Measurements from ENCODE around the gene CSNK1E.

CSNK1E gene

GRCh38 chr22:38249803-38250642 is 67.2 kb downstream of the CSNK1E start:
- DNase-seq (ENCODE audit: low read depth) = no peak

- no peak for DNase-seq (ENCODE audit: low read depth)
These were observed 67.9 kb downstream of the CSNK1E start for GRCh38 chr22:38249301-38249700.

GRCh38 chr22:38248280-38248679 is 69.0 kb downstream of the CSNK1E start:
- DNase-seq (ENCODE audit: low read depth) = no peak

GRCh38 chr22:38247713-38248112 is 69.5 kb downstream of the CSNK1E start:
- DNase-seq (ENCODE audit: low read depth) = no peak

- no peak for DNase-seq (ENCODE audit: low read depth)
These were observed 70.5 kb downstream of the CSNK1E start for GRCh38 chr22:38246692-38247091.

GRCh38 chr22:38246046-38246658 is 71.1 kb downstream of the CSNK1E start:
- DNase-seq (ENCODE audit: low read depth) = no peak

- no peak for DNase-seq (ENCODE audit: low read depth)
These were observed 73.1 kb downstream of the CSNK1E start for GRCh38 chr22:38244106-38244505.

GRCh38 chr22:38243007-38243765 is 74.0 kb downstream of the CSNK1E start:
- DNase-seq (ENCODE audit: low read depth) = peak; percentile 56

- peak; percentile 34 for DNase-seq (ENCODE audit: low read depth)
These were observed 76.4 kb downstream of the CSNK1E start for GRCh38 chr22:38240734-38241252.

All from fibroblast of gingiva (primary cell).